Ectodermal cell (in vitro differentiated cells): ENCODE measurements around the gene CD244.

Source experiments
- H3K27ac ChIP-seq: 2 replicates; pipeline ENCODE4 v1.7.0; 2013; ENCODE audit warnings: mild to moderate bottlenecking, low read depth, low read length; ENCODE audit not compliant: insufficient read depth, poor library complexity, severe bottlenecking
- H3K27me3 ChIP-seq: 2 replicates; pipeline ENCODE4 v1.7.0; 2013; ENCODE audit warnings: mild to moderate bottlenecking, low read length; ENCODE audit not compliant: insufficient read depth, control insufficient read depth, poor library complexity, severe bottlenecking
- H3K36me3 ChIP-seq: one replicate; pipeline ENCODE4 v1.7.0; 2013; ENCODE audit warnings: low read length; ENCODE audit not compliant: control insufficient read depth, insufficient read depth
- H3K4me1 ChIP-seq: one replicate; pipeline ENCODE4 v1.7.0; 2013; ENCODE audit warnings: low read length; ENCODE audit not compliant: control insufficient read depth, insufficient read depth
- H3K4me3 ChIP-seq: 2 replicates; pipeline ENCODE4 v1.7.0; 2013; ENCODE audit warnings: low read depth, low read length, control low read depth; ENCODE audit not compliant: insufficient read depth
- H3K9me3 ChIP-seq: 2 replicates; pipeline ENCODE4 v1.7.0; 2013; ENCODE audit warnings: mild to moderate bottlenecking, low read length, moderate library complexity; ENCODE audit not compliant: control insufficient read depth
- WGBS, 2 experiments: methylation state at CpG; one replicate each; pipeline ENCODE4 v1.1.7; 2013; ENCODE audit warnings: missing lambda C conversion rate in 2 of 2; 5-methylcytosine and 5-hydroxymethylcytosine counted together

CD244 gene

GRCh38 chr1:160814856-160815255 lies 47.8 kb downstream of the CD244 start:
- 91% methylated on average over 8 of the region's 8 CpGs for WGBS, 2 experiments
- Histone ChIP-seq H3K36me3 (no peaks in the 10 kb centered on the region), H3K4me1 (peaks cover 7% of the 10 kb centered on the region)

DNA sequence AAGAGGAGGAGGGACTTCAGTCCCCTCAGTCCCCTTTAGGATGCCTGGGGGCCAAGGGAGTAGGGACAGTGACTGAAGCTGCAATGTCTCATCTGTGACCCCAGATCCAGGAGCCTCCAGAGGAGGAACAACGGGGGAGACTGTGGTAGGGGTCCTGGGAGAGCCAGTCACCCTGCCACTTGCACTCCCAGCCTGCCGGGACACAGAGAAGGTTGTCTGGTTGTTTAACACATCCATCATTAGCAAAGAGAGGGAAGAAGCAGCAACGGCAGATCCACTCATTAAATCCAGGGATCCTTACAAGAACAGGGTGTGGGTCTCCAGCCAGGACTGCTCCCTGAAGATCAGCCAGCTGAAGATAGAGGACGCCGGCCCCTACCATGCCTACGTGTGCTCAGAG lies 48.4 kb downstream of the CD244 start:
- 93 to 94% methylated on average over 6 of the region's 6 CpGs for WGBS, 2 experiments
- Histone ChIP-seq H3K4me3 (no peak overlapping the region), H3K27ac (no peak overlapping the region), H3K4me1 (peaks cover 7% of the 10 kb centered on the region), H3K36me3 (no peaks in the 10 kb centered on the region), H3K27me3 (no peaks in the 10 kb centered on the region), H3K9me3 (no peaks in the 10 kb centered on the region)

More at GRCh38 chr1:160814856-160815255, 47.8 kb downstream of the CD244 start:
- H3K27ac ChIP-seq = no peak overlapping the region
- no peaks in the 10 kb centered on the region for H3K27me3 ChIP-seq
- no peak overlapping the region for H3K4me3 ChIP-seq
- H3K9me3 ChIP-seq = no peaks in the 10 kb centered on the region

DNA sequence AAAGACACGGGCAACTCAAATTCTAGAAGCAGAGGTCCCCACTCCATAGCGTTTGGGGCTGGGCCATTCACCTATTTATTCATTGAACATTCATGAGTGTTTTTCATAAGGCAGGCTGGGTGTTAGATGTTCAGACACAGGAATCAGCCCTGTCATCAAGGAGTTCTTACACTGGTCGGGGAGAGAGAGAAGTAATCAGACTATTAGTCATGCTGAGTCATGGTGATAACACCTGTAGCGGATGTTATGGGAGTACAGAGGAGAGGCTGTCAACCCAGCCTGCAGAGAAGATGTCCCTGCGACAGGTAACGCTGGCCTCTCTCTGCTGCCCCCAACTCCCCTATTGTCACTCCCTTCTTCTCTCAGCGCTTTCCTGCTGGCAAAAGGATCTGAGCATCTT lies 49.5 kb downstream of the CD244 start:
- no peaks in the 10 kb centered on the region for H3K36me3 ChIP-seq
- no peaks in the 10 kb centered on the region for H3K9me3 ChIP-seq
- peaks cover 2% of the 10 kb centered on the region for H3K4me1 ChIP-seq
- no peak overlapping the region for H3K4me3 ChIP-seq
- 90 to 91% methylated on average over 7 of the region's 7 CpGs for WGBS, 2 experiments
- H3K27ac ChIP-seq = no peak overlapping the region
- no peaks in the 10 kb centered on the region for H3K27me3 ChIP-seq

DNA sequence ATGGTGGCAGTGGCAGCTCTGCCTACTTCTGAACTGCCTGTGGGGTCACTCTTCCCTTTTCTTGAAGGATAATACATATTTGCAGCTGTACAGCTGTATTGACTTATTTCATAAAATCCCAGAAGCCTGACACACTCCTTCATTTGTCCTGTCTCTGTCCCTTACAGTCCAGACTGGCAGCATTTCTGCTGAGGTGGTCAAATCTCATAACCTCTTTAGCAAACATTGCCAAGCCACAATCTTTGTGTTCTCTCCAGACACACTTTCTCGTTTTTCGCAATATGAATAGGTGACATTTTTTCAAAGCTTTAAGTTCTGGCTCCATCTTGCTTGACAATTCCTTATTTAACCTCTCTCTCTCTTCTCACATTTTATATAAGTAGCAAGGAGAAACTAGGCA lies 51.5 kb downstream of the CD244 start:
- Histone ChIP-seq H3K27ac (no peak overlapping the region), H3K27me3 (no peaks in the 10 kb centered on the region), H3K4me3 (no peak overlapping the region), H3K36me3 (no peaks in the 10 kb centered on the region), H3K9me3 (peaks cover 1% of the 10 kb centered on the region), H3K4me1 (no peaks in the 10 kb centered on the region)
- 93 to 95% methylated on average over 2 of the region's 2 CpGs for WGBS, 2 experiments

GRCh38 chr1:160810486-160810885 lies 52.2 kb downstream of the CD244 start:
- no peaks in the 10 kb centered on the region for H3K4me1 ChIP-seq
- no peak overlapping the region for H3K27ac ChIP-seq
- no peaks in the 10 kb centered on the region for H3K36me3 ChIP-seq
- H3K9me3 ChIP-seq = peaks cover 2% of the 10 kb centered on the region
- WGBS, 2 experiments = 50 to 64% methylated on average over 1 of the region's 1 CpG
- no peak overlapping the region for H3K4me3 ChIP-seq
- no peaks in the 10 kb centered on the region for H3K27me3 ChIP-seq

- Histone ChIP-seq H3K4me3 (no peak overlapping the region), H3K9me3 (peaks cover 2% of the 10 kb centered on the region), H3K27ac (no peak overlapping the region), H3K4me1 (no peaks in the 10 kb centered on the region), H3K36me3 (no peaks in the 10 kb centered on the region), H3K27me3 (no peaks in the 10 kb centered on the region)
- 90 to 93% methylated on average over 3 of the region's 3 CpGs for WGBS, 2 experiments
Measured at GRCh38 chr1:160808289-160808688, 54.4 kb downstream of the CD244 start.

DNA sequence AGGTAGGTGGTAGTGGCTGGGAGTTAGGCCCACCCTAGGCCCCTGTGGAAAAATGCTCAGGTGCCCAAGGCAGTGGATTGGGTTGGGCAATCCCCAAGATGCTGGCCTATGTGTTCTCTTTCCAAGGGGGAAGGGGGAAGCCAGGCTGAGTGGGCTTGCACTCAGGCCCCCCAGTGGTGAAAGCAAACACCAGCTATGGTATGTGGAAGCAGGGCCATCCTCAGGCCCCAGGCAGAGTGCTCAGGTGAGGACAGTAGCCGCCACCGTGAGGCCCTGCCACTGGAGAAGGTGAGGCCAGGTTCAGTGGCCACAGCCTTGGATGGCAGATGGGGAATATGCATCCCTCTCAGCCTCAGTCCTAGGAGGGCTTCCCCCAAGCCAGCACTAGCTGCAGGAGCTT lies 54.9 kb downstream of the CD244 start:
- Histone ChIP-seq H3K36me3 (no peaks in the 10 kb centered on the region), H3K4me3 (no peak overlapping the region), H3K27ac (no peak overlapping the region), H3K4me1 (no peaks in the 10 kb centered on the region), H3K9me3 (peaks cover 2% of the 10 kb centered on the region), H3K27me3 (no peaks in the 10 kb centered on the region)
- WGBS, 2 experiments = 88 to 94% methylated on average over 2 of the region's 2 CpGs

DNA sequence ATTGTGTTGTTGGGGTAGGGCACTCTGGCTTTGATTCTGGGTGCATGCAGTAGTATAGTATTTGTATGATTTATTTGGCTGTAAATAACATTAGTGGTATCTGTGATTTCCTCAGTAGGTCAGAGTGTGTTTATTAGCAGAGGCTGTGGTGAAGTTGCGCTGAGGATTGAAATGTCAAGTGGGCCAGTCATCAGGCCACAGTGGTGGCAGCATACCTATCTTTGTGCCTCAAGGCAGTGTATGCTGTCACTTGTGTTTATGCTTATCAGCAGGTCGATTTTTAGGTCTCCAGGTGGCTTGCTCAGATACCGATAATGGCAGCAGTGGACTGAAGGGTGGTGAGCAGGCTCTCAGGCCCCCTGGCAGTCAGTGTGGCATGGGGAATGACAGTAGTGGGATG lies 55.4 kb downstream of the CD244 start:
- H3K4me3 ChIP-seq = no peak overlapping the region
- no peak overlapping the region for H3K27ac ChIP-seq
- no peaks in the 10 kb centered on the region for H3K36me3 ChIP-seq
- H3K9me3 ChIP-seq = peaks cover 2% of the 10 kb centered on the region
- H3K4me1 ChIP-seq = no peaks in the 10 kb centered on the region
- WGBS, 2 experiments = 94% methylated on average over 3 of the region's 3 CpGs
- no peaks in the 10 kb centered on the region for H3K27me3 ChIP-seq

DNA sequence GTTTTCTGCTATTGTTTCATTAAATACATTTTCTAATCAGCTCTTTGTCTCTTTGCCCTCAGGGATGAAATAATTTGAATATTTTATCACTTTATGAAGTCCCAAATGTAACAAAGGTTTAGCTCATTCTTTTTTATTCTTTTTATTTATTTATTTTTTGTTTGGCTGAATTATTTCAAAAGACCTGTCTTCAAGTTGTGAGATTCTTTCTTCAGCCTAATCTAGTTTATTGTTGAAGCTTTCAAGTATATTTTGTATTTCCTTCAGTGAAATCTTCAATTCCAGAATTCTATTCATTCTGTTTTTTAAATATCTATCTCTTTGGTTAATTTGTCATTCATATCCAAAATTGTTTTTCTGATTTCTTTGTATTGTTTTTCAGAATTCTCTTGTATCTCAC lies 55.9 kb downstream of the CD244 start:
- H3K27me3 ChIP-seq = no peaks in the 10 kb centered on the region
- H3K27ac ChIP-seq = no peak overlapping the region
- no peak overlapping the region for H3K4me3 ChIP-seq
- H3K36me3 ChIP-seq = no peaks in the 10 kb centered on the region
- H3K4me1 ChIP-seq = no peaks in the 10 kb centered on the region
- peaks cover 2% of the 10 kb centered on the region for H3K9me3 ChIP-seq

- H3K9me3 ChIP-seq = peaks cover 2% of the 10 kb centered on the region
- H3K36me3 ChIP-seq = no peaks in the 10 kb centered on the region
- no peaks in the 10 kb centered on the region for H3K27me3 ChIP-seq
- no peaks in the 10 kb centered on the region for H3K4me1 ChIP-seq
- WGBS, 2 experiments = 71 to 80% methylated on average over 1 of the region's 1 CpG
- no peak overlapping the region for H3K27ac ChIP-seq
- H3K4me3 ChIP-seq = no peak overlapping the region
Measured at GRCh38 chr1:160806109-160806665, 56.5 kb downstream of the CD244 start.
